GM12873 (cell line): ENCODE data around the gene RB1.

ENCODE experiments used
- CTCF ChIP-seq: IDR thresholded peaks from 2 replicates; pipeline ENCODE4 v1.5.1; 2012; ENCODE audit warnings: low read depth, mild to moderate bottlenecking, moderate library complexity, low read length, control low read depth; ENCODE audit not compliant: insufficient read depth; ENCODE audit errors: missing control alignments

RB1 gene

DNA sequence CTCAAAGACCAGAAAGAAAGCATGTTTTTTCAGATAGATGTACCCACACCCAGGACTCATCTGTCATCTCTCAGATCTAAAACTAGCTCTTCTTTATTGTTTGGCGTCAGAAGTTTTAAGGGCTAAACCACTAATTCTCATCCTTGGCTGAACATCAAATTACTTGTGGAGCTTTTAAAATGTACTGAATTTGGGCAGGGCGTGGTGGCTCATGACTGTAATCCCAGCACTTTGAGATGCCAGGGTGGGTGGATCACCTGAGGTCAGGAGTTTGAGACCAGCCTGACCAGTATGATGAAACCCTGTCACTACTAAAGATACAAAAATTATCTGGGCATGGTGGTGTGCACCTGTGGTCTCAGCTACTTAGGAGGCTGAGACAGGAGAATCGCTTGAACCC, 181.9 kb downstream of the RB1 start:
- no peak for TF ChIP-seq CTCF

- TF ChIP-seq CTCF: no peak
Observed at GRCh38 chr13:48486362-48486761, 182.8 kb downstream of the RB1 start.

DNA sequence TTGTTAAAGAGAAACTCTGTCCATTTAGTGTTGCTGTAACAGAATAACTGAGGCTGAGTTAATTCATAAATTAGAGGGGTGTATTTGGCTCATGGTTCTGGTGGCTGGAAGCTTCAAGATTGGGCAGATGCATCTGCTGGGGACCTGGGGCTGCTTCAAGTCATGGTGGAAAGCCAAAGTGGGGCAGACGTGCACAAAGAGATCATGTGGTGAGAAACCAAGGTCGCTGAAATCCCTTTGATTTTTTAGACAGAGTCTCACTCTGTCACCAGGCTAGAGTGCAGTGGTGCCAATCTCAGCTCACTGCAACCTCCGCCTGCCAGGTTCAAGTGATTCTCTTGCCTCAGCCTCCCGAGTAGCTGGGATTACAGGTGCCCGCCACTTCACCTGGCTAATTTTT, 183.3 kb downstream of the RB1 start:
- TF ChIP-seq CTCF: no peak

GRCh38 chr13:48487968-48488367, 184.4 kb downstream of the RB1 start:
- no peak for TF ChIP-seq CTCF

DNA sequence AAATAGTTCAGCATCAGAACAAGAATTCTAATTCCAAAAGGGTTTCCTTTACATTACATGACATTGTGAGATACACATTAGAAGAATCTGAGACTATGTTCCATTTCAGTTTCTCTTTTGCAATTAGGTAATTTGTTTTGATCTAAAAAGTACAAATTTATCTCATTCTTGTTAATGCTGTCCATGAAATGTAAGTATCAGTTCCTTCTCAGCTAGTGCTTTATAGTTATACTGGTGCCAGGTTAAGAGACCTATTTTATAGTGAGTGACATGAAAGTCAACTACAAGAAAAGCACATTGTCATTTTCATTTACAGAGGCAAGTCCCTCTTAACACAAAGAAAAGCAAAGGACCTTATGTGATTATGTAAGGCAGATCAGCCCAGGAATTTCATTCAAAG, 185.4 kb downstream of the RB1 start:
- no peak for TF ChIP-seq CTCF

GRCh38 chr13:48489666-48490065, 186.1 kb downstream of the RB1 start:
- no peak for TF ChIP-seq CTCF

GRCh38 chr13:48490241-48490640, 186.7 kb downstream of the RB1 start:
- no peak for TF ChIP-seq CTCF
